Tibial nerve (tissue), 4 donors: Measurements from ENCODE around the gene UAP1. TPM values are rescaled to one million over a fixed set of nuclear protein-coding genes. Genes with fewer than 3 reads are reported as not detected.
A peak's percentile ranks its signal among the peaks of the same experiment; 100 is the strongest.

Source experiments
- DNase-seq, 2 donors: peaks; one replicate each; pipeline ENCODE4 v3.0.0-alpha.2; 2019; ENCODE audit warnings: low spot score in 2 of 2
- H3K27ac ChIP-seq, 4 donors: fragments of 200-600 bp; sonication (generic) in 3 of 4; one replicate each; pipeline ENCODE4 v1.5.1; 2017 to 2019; ENCODE audit warnings: mild to moderate bottlenecking in 1 of 4
- H3K27me3 ChIP-seq, 2 donors: fragments of 200-600 bp; sonication (generic) in 1 of 2; one replicate each; pipeline versions ENCODE4 v1.5.1 to v1.6.0; 2017 to 2019
- H3K36me3 ChIP-seq, 3 donors: fragments of 200-600 bp; sonication (generic); one replicate each; pipeline ENCODE4 v1.5.1; 2018 to 2019
- H3K4me1 ChIP-seq, 4 donors: fragments of 200-600 bp; sonication (generic) in 3 of 4; one replicate each; pipeline ENCODE4 v1.5.1; 2017 to 2019
- H3K4me3 ChIP-seq, 4 donors: fragments of 200-600 bp; sonication (generic) in 3 of 4; one replicate each; pipeline ENCODE4 v1.5.1; 2017 to 2019; ENCODE audit warnings: mild to moderate bottlenecking in 1 of 4, moderate library complexity in 1 of 4
- H3K9me3 ChIP-seq, 4 donors: fragments of 200-600 bp; sonication (generic) in 3 of 4; one replicate each; pipeline ENCODE4 v1.5.1; 2017 to 2019
- EP300 ChIP-seq, 2 donors: sonication (generic); formaldehyde crosslinking; IDR thresholded peaks; one replicate each; pipeline ENCODE4 v1.6.1; 2017; ENCODE audit warnings: antibody characterized with exemption in 2 of 2, mild to moderate bottlenecking in 1 of 2
- POLR2A ChIP-seq, 2 donors: fragments of 450-650 bp; IDR thresholded peaks; one replicate each; pipeline ENCODE4 v1.6.1; 2017; ENCODE audit warnings: antibody characterized with exemption in 2 of 2, mild to moderate bottlenecking in 2 of 2, moderate library complexity in 2 of 2
- WGBS, 2 donors: methylation state at CpG; one replicate each; pipeline ENCODE4 v1.1.5; 2018; 5-methylcytosine and 5-hydroxymethylcytosine counted together
- total RNA-seq, 4 donors: library from RNA; depleted of rRNA; stranded (reverse); fragments of >200 nt; gene quantifications; one replicate each; pipeline ENCODE4 v1.1.0, GENCODE V29; 2016
- TF ChIP-seq, protein P1 (sequence below), 5 experiments: fragments of 200-600 bp in 3 of 5; fragments of 450-650 bp in 2 of 5; sonication (generic) in 3 of 5; IDR thresholded peaks; one replicate each; pipeline ENCODE4 v1.5.1; 2016 to 2019; ENCODE audit warnings: antibody characterized with exemption in 5 of 5, mild to moderate bottlenecking in 3 of 5, moderate library complexity in 2 of 5

The UAP1 gene
- 100 to 1,000 TPM in 2 of 4 donors, 10 to 100 TPM in 2; 93.9 to 194 (median 113) TPM for total RNA-seq

GRCh38 chr1:162561616-162562469 lies at the start of gene UAP1:
Gene UAP1, plus strand, starts transcription at chr1:162561722. Its CDS starts 4,347 bp downstream, at chr1:162566069.
- 0 to 1% methylated on average over 22 to 26 of the region's 69 CpGs for WGBS, 2 donors
- DNase-seq = peak in 1 of 2 donors; percentile 25
- H3K9me3 ChIP-seq = no peaks in the 10 kb centered on the region
- peak within 1 kb of the TSS; percentile 90 to 99 (median 94) for H3K27ac ChIP-seq
- TF ChIP-seq, protein P1, sequence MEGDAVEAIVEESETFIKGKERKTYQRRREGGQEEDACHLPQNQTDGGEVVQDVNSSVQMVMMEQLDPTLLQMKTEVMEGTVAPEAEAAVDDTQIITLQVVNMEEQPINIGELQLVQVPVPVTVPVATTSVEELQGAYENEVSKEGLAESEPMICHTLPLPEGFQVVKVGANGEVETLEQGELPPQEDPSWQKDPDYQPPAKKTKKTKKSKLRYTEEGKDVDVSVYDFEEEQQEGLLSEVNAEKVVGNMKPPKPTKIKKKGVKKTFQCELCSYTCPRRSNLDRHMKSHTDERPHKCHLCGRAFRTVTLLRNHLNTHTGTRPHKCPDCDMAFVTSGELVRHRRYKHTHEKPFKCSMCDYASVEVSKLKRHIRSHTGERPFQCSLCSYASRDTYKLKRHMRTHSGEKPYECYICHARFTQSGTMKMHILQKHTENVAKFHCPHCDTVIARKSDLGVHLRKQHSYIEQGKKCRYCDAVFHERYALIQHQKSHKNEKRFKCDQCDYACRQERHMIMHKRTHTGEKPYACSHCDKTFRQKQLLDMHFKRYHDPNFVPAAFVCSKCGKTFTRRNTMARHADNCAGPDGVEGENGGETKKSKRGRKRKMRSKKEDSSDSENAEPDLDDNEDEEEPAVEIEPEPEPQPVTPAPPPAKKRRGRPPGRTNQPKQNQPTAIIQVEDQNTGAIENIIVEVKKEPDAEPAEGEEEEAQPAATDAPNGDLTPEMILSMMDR (IDR thresholded peaks at IDR 0.05) = peak in 1 of 5 experiments; percentile 9
- TF ChIP-seq EP300 (IDR thresholded peaks at IDR 0.05) (peak in 1 of 2 donors; percentile 84), POLR2A (IDR thresholded peaks at IDR 0.05) (peak; percentile 58 to 77)
- H3K36me3 ChIP-seq = peaks cover 0 to 11% (median 0%) of the 10 kb centered on the region in 3 donors
- peak within 1 kb of the TSS; percentile 64 to 98 (median 90) for H3K4me3 ChIP-seq
- H3K27me3 ChIP-seq = no peaks in the 10 kb centered on the region
- peaks cover 0 to 18% (median 5%) of the 10 kb centered on the region in 4 donors for H3K4me1 ChIP-seq

DNA sequence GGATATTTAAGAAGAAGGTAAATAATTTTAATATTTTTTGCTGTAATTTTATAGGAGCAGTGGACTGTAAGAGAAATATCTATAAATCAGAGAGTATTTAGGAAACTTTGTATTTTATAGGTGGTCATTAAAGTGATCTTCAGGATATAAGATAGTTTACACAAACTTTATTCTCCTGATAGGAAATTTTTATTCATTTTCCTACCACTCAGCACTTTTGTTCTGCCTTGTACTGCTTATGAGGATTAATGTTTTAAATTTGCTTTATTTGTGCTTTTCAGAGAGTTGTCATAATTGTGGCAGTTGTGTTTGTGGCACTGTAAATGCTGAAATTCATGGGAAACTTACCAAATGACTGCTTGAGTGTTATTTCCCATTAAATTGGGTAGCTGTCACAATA lies 34.2 kb upstream of the UAP1 start:
- Histone ChIP-seq H3K4me1 (no peaks in the 10 kb centered on the region), H3K9me3 (no peaks in the 10 kb centered on the region), H3K27ac (no peak overlapping the region), H3K36me3 (peaks cover 0 to 49% (median 0%) of the 10 kb centered on the region in 3 donors), H3K4me3 (no peak overlapping the region), H3K27me3 (no peaks in the 10 kb centered on the region)
- no peak for DNase-seq
- no peak for TF ChIP-seq POLR2A (IDR thresholded peaks at IDR 0.05)
- TF ChIP-seq, protein P1 (IDR thresholded peaks at IDR 0.05) = no peak
- TF ChIP-seq EP300 (IDR thresholded peaks at IDR 0.05) = no peak

GRCh38 chr1:162530307-162530987 lies 31.1 kb upstream of the UAP1 start:
- Histone ChIP-seq H3K9me3 (no peaks in the 10 kb centered on the region), H3K4me1 (no peaks in the 10 kb centered on the region), H3K4me3 (no peak overlapping the region), H3K36me3 (peaks cover 0 to 18% (median 0%) of the 10 kb centered on the region in 3 donors), H3K27ac (no peak overlapping the region), H3K27me3 (no peaks in the 10 kb centered on the region)
- TF ChIP-seq POLR2A (IDR thresholded peaks at IDR 0.05) (no peak), EP300 (IDR thresholded peaks at IDR 0.05) (no peak)
- TF ChIP-seq, protein P1 (IDR thresholded peaks at IDR 0.05) = no peak
- 65 to 69% methylated on average over 7 of the region's 7 CpGs for WGBS, 2 donors
- DNase-seq = no peak

- peaks cover 0 to 13% (median 0%) of the 10 kb centered on the region in 3 donors for H3K36me3 ChIP-seq
- H3K4me3 ChIP-seq = no peak overlapping the region
- H3K9me3 ChIP-seq = no peaks in the 10 kb centered on the region
- no peak overlapping the region for H3K27ac ChIP-seq
- WGBS, 2 donors = 97 to 100% methylated on average over 1 of the region's 1 CpG
- H3K27me3 ChIP-seq = no peaks in the 10 kb centered on the region
- DNase-seq = no peak
- no peak for TF ChIP-seq POLR2A (IDR thresholded peaks at IDR 0.05)
- TF ChIP-seq, protein P1 (IDR thresholded peaks at IDR 0.05) = no peak
- no peak for TF ChIP-seq EP300 (IDR thresholded peaks at IDR 0.05)
- no peaks in the 10 kb centered on the region for H3K4me1 ChIP-seq
Observed at GRCh38 chr1:162530988-162531319, 30.6 kb upstream of the UAP1 start.

DNA sequence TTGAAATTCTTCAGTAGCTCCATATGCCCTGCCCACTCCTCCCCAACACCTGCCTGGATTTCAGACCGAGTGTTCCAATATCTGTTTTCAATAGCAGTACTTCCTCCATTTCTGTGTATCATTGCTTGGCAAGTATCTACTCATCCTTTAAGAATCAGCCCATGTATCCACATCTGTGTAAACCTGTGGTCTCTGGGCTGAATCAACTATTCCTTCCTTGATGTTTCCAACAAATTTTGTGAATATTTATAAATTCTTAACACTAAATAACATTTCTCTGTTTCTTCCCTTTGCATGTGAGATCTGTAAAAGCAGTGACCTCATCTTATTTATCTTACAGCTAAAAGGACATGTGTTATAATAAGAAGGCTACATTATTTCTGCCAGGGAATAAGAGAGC lies 26.0 kb upstream of the UAP1 start:
- WGBS, 2 donors = 42 to 51% methylated on average over 1 of the region's 1 CpG
- H3K27ac ChIP-seq = no peak overlapping the region
- H3K9me3 ChIP-seq = no peaks in the 10 kb centered on the region
- DNase-seq = no peak
- no peak for TF ChIP-seq POLR2A (IDR thresholded peaks at IDR 0.05)
- TF ChIP-seq, protein P1 (IDR thresholded peaks at IDR 0.05) = no peak
- TF ChIP-seq EP300 (IDR thresholded peaks at IDR 0.05) = no peak
- no peaks in the 10 kb centered on the region for H3K4me1 ChIP-seq
- H3K27me3 ChIP-seq = no peaks in the 10 kb centered on the region
- H3K4me3 ChIP-seq = no peak overlapping the region
- H3K36me3 ChIP-seq = peaks cover 0 to 11% (median 0%) of the 10 kb centered on the region in 3 donors
